Limb (tissue), 2 donors: ENCODE measurements around the gene SEMA4G.
"Not testable (repeated sequence)": the region's sequence is repeated elsewhere in the genome, so short reads cannot be mapped to it uniquely, and the experiment has no call there.

Experiments
- DNase-seq, 2 donors: peaks; one replicate each; pipeline ENCODE4 v3.0.0-alpha.2; 2016; ENCODE audit errors: extremely low spot score in 2 of 2

SEMA4G gene

GRCh38 chr10:100970914-100971811 is 1.9 kb downstream of the SEMA4G start:
- DNase-seq = no peak

- no peak for DNase-seq
Measured at GRCh38 chr10:100972115-100972903, 3.0 kb downstream of the SEMA4G start.

GRCh38 chr10:100972904-100973535 is 3.7 kb downstream of the SEMA4G start:
- no peak for DNase-seq

- DNase-seq = not testable (repeated sequence)
Measured at GRCh38 chr10:100975397-100975796, 6.1 kb downstream of the SEMA4G start.

DNA sequence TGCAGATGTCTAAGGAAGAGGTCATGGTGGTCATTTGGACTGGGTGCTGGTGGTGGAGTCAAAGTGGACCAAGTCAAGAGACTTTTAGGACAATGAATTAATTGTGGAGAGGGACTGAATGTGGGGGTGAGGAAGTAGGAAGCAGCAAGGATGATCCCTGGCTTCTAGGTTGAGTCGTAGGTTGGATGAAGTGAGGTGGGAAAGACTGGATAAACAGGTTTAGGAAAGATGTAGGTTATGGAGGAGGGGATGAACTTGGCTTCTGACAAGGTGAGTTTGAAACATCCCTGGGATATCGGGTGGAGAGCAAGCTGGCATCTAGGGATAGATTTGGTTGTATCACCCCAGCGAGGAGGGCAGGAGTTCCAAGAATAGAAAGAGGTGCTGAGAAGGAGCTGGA is 7.6 kb downstream of the SEMA4G start:
- no peak for DNase-seq

DNA sequence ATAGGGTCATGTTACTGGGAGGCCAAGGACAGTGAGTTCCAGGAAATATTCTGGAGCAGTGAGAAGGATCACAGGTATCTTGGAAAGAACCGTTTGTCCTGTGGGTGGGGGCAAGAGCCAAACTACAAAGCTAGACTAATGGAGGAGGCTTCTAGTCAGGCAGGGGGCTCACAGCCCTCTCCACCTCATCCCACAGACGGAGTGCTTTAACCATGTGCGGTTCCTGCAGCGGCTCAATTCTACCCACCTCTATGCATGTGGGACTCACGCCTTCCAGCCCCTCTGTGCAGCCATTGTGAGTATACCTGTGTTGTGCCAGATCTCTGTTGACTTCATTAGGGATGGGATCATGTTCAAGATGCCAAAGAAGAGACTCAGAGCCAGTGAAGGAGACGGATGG is 8.1 kb downstream of the SEMA4G start:
- DNase-seq = no peak

DNA sequence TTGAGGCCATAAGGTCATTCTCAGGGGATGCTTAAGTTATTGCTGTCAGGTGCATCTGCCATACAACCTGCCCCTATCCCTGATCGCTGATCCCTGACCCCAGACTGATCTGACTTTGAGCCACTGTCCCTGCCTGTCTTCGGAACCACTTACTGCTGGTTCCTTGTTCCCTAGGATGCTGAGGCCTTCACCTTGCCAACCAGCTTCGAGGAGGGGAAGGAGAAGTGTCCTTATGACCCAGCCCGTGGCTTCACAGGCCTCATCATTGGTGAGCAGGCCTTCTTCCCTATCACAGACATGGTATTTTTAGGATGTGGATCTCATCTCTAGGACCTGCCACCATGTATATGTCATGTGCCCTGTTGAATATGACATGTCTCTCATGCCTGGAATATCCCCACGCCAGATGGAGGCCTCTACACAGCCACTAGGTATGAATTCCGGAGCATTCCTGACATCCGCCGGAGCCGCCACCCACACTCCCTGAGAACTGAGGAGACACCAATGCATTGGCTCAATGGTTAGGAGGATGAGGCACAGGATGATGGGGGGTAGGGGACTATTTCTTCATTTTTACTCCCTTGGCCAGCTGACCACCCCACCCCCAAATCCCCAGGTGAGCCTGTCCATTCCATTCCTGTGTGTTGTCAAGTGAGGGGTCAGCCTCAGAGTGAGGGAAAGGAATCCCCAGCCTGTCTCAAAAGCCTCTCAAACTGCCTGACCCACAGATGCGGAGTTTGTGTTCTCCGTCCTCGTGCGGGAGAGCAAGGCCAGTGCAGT is 9.0 kb downstream of the SEMA4G start:
- no peak for DNase-seq

DNA sequence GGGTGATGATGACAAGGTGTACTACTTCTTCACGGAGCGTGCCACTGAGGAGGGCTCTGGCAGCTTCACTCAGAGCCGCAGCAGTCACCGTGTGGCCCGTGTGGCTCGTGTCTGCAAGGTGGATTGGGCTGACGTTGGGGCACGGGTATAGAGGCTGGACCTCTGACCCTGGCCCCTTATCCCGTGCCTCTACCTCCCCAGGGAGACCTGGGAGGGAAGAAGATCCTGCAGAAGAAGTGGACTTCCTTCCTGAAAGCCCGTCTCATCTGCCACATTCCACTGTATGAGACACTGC is 9.5 kb downstream of the SEMA4G start:
- DNase-seq = no peak

DNA sequence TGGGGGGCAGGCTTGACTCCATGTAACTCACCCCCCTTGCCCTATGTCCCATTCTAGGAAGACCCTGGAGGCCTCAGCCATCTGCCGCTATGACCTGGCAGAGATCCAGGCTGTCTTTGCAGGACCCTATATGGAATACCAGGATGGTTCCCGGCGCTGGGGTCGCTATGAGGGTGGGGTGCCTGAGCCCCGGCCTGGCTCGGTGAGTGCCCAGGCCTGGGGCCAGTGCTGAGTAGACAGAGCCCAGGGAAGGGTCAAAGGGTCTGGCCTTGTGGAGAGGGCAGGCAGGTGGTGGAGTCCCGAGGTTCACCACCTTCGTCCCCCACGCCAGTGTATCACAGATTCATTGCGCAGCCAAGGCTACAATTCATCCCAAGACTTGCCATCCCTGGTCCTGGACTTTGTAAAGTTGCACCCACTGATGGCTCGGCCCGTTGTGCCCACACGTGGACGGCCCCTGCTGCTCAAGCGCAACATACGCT is 10.5 kb downstream of the SEMA4G start:
- DNase-seq = no peak

DNA sequence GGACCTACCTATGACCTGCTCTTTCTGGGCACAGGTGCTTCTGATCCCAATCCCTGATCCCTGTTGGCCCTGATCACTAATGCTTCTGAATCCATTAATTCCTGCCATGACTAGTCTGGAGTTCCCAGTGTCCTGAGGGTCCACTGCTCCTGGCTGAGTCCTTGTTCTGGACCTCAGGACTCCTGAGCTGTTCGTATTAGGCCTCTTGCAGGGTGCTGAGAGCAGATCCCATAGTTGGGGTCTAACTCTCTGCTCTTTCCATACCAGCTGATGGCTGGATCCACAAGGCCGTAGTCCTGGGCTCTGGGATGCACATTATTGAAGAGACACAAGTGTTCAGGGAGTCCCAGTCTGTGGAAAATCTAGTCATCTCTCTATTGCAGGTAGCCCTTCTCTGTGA is 11.0 kb downstream of the SEMA4G start:
- no peak for DNase-seq

DNA sequence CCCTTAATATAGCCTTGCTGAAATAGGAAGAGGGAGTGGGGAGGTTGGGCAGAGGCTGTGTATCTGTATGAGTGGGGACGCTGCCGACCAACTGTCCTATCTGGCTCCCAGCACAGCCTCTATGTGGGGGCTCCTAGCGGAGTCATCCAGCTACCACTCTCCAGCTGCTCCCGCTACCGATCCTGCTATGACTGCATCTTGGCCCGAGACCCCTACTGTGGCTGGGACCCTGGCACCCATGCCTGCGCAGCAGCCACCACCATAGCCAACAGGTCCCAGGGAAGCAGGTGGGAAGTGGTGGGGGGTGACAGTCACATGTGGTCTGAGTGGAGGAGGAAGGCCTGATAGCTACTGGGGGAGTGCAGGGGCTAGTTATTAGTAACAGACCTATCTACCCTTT is 11.4 kb downstream of the SEMA4G start:
- no peak for DNase-seq

DNA sequence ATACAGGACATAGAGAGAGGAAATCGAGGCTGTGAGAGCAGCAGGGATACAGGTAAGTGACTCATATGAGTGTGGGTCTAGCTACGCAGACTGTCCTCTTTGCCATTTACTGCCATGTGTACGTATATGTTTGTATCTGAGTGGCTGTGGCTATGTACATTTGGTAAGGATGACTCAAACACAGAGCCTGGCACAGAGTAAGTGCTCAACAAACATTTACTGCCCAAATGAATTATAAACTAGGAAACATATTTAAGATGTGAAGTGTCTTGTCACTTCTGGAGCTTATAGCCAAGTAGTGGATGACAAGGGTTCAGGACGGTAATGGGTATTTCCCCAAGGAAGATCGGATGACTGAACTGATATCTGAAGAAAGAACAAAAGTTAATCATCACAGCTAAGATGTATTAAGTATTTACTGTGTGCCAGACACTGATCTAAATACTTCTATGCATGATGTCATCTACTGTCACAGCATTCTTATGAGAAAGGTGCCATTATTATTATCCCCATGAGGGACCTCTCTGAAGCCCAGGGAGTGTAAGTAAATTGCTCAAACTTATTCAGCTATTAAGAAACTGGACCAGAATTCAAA is 12.0 kb downstream of the SEMA4G start:
- no peak for DNase-seq

GRCh38 chr10:100982916-100983830 is 13.9 kb downstream of the SEMA4G start:
- DNase-seq = peak in 1 of 2 donors; percentile 24

- DNase-seq = peak in 1 of 2 donors; percentile 17
Measured at GRCh38 chr10:100983868-100984671, 14.8 kb downstream of the SEMA4G start.

DNA sequence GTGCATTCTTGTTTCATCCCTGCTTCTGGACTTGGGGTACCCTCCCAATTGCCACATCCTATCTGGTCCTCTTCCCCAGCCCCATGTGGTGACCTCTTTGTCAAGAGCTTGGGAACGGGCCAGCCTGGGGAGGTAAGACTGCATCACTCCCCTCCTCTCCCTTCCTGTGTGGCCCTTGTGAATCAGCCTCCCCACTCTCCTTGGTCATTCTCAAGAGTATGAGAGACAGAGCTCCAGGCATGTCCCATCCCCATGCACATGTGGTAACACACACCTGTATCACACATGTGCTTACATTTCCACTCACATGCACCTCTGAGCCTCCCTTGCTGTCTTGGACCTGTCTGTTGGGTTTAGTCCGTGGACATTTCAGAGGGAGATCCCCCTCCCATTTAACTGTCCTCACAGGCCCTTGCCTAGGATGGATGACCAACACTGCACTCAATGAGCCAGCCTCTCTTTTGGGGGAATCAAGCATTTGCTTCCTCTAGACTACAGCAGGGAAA is 15.4 kb downstream of the SEMA4G start:
- DNase-seq = peak in 1 of 2 donors; percentile 8

GRCh38 chr10:100985336-100985735 is 16.0 kb downstream of the SEMA4G start:
- no peak for DNase-seq

DNA sequence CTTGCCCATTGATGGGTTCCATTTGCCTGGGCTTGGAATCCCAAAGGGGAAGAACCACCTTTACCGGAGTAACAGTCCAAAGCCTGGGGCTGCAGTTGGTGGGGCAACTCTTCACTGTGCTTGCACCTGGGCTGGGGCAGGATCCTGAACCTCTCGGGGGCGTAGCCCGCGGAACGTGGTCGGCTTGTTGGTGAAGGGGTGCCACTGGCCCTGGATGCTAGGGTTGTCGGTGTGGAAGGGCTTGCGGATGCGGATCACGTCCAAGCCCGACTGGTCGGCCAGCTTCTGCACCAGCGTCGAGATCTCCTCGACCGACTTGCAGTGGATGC is 17.3 kb downstream of the SEMA4G start:
- no peak for DNase-seq

DNA sequence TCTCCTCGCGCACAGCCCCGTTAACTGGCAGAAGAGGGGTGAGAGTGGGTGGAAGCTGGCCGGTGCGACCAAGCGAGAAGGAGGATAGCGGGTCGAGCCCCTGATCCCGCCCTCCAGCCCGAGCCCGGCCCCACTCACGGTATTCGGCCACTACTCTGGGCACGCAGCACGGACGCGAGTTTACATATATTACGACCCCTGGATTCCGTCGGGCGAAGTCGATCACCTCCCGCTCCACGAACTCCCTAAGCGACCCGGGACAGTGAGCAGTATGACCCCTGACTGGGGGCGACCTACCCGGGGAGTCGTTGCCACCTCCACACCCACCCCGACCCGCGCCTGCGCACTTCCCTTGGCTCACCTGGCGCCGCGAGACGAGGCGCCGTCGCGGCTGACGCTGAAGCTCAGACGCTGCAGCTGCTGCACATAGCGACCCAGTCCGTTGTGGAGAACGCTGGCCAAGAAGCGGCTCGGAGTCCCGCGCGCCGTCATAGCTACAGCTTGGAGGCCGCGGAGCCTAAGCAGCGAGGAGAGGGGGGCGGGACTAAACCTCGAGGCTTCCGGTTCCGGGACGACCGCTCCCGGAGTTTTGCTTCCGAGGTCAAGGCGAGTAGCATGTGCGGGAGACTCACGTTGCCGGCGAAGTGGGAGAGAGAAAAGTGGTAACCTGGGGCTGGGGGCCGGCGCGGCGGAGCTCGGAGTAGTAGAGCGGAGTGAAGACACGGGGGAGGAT is 17.8 kb downstream of the SEMA4G start, which contains the start of the genes MRPL43 and TWNK:
Gene MRPL43 (minus strand): TSS at position 546 of the 733 bp plus-strand sequence. CDS start 54 bp downstream, at position 492.
Gene TWNK (plus strand): TSS at position 592 of the 733 bp plus-strand sequence. CDS start 668 bp downstream, outside the sequence.
- DNase-seq = peak; percentile 82 to 90
